SJCRH30 (cell line): ENCODE measurements around the gene SLC9A5. TPM values are rescaled to one million over a fixed set of nuclear protein-coding genes. Genes with fewer than 3 reads are reported as not detected.

ENCODE experiments used
- DNase-seq, 2 experiments: peaks; one replicate each; pipeline ENCODE4 v3.0.0-alpha.2; 2015 to 2020
- H3K27ac ChIP-seq: fragments of 250-450 bp; sonication (Bioruptor Pico); 2 replicates; pipeline ENCODE4 v1.5.1; 2020; ENCODE audit warnings: mild to moderate bottlenecking, moderate library complexity
- H3K27me3 ChIP-seq: fragments of 250-450 bp; sonication (Bioruptor Pico); 2 replicates; pipeline ENCODE4 v1.5.1; 2020; ENCODE audit warnings: mild to moderate bottlenecking, moderate library complexity
- H3K36me3 ChIP-seq: fragments of 250-450 bp; sonication (Bioruptor Pico); 2 replicates; pipeline ENCODE4 v1.5.1; 2020; ENCODE audit warnings: mild to moderate bottlenecking, moderate library complexity
- H3K4me1 ChIP-seq: fragments of 250-450 bp; sonication (Bioruptor Pico); 2 replicates; pipeline ENCODE4 v1.5.1; 2020; ENCODE audit warnings: mild to moderate bottlenecking, moderate library complexity
- H3K4me3 ChIP-seq: fragments of 250-450 bp; sonication (Bioruptor Pico); 2 replicates; pipeline ENCODE4 v1.5.1; 2020; ENCODE audit warnings: mild to moderate bottlenecking, moderate library complexity
- H3K9me3 ChIP-seq: fragments of 250-450 bp; sonication (Bioruptor Pico); replicated peaks from 2 replicates; pipeline ENCODE4 v1.5.1; 2020; ENCODE audit warnings: mild to moderate bottlenecking, moderate library complexity
- total RNA-seq: library from RNA; depleted of rRNA; stranded (reverse); fragments of >200 nt; shearing (Covaris generic); gene quantifications from 2 replicates; pipeline ENCODE4 v1.2.3, GENCODE V29; 2014; rRNA removed

Gene SLC9A5
- total RNA-seq, 1 experiment from 2014 or later = 1.4 TPM

DNA sequence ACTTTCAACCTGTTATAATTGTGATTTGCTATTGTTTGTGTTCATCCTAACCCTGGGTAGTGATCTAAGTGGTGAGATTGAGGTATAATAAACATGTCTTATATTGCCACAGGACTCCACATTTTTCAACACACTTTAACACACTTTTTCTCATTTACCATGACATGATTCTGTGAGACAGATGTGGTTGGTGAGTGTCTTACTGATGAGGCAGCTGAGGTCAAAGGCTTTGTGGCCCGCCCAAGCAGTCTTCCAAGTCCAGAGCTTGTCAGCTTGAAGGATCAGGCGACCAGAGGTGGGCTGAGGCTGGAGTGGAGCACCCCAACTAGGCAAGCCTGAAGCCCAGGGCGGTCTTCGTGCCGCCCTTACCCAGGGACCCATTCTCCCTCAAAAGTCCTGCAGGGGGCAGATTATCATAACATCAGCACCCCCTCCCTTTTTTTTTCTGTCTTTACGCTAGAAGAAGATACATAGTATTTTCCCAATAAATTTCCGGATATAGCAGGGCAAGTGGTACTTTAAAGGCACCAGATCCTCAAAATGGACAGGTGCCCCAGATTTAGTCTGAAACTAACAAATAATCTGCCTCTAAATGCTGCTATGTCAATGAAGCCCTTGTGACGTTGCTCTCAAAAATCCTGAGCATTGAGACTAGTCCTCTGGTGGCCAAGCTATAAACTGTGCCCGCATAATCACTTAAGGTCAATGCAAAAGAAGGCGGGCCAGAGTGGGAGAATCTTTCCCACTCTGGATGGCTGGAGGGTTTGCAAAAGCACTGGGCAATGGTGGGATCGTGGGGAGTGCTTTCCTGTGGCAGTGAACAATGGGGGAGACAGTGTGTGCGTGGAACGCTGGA is 56.7 kb downstream of the SLC9A5 start:
- no peaks in the 10 kb centered on the region for H3K36me3 ChIP-seq
- H3K4me3 ChIP-seq = no peak overlapping the region
- H3K9me3 ChIP-seq = no peaks in the 10 kb centered on the region; the same call in 1 of the 2 replicates
- no peak for DNase-seq
- no peak overlapping the region for H3K27ac ChIP-seq
- H3K4me1 ChIP-seq = peaks cover 12% of the 10 kb centered on the region
- H3K27me3 ChIP-seq = no peaks in the 10 kb centered on the region

DNA sequence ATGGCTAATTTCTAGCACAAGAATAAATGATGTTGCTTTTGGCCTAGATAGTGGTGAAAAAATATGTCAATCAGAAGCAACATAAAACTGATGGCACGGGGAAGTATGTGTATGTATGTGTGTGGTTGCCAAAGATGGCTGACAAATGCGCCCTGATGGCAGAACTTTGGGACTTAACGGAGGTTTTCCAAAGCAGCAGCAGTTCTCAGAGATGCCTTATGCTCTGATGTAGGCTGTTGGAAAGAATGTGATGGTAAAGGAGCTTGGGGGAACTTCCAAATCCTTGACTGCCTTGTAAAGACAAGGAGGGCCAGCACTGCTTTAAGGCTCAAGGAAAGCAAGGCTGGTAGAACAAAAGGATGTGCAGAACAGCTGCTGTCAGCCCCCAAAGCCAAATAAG is 61.8 kb downstream of the SLC9A5 start:
- H3K4me1 ChIP-seq = peaks cover 36% of the 10 kb centered on the region
- no peaks in the 10 kb centered on the region for H3K27me3 ChIP-seq
- no peaks in the 10 kb centered on the region for H3K36me3 ChIP-seq
- H3K27ac ChIP-seq = peak overlapping the region; percentile 81
- peak in 1 of 2 experiments; percentile 60 for DNase-seq
- H3K9me3 ChIP-seq = no peaks in the 10 kb centered on the region; the same call in 1 of the 2 replicates
- no peak overlapping the region for H3K4me3 ChIP-seq

GRCh38 chr16:67311607-67312488 is 63.1 kb downstream of the SLC9A5 start:
- H3K27me3 ChIP-seq = no peaks in the 10 kb centered on the region
- H3K9me3 ChIP-seq = no peaks in the 10 kb centered on the region
- peak overlapping the region; percentile 81 for H3K27ac ChIP-seq
- H3K36me3 ChIP-seq = no peaks in the 10 kb centered on the region
- DNase-seq = peak; percentile 93 to 96
- peaks cover 36% of the 10 kb centered on the region for H3K4me1 ChIP-seq
- no peak overlapping the region for H3K4me3 ChIP-seq

DNA sequence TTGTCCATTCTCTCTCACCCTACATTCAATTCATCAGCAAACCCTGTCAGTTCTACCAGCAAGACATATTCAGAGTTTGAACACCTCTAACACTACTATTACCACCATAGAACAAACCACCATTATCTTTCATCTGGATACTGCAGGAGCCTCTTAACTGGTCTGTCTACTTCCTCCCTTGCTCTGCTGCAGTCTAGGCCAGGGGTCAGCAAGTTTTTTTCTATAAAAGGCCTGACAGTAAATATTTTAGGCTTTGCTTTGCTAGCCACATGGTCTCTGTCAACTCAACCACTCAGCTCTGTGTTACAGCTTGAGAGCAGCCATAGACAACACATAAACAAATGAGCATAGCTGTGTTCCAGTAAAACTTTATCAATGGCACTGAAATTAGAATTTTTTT is 63.9 kb downstream of the SLC9A5 start:
- peak; percentile 27 to 73 for DNase-seq
- Histone ChIP-seq H3K27ac (peak overlapping the region; percentile 81), H3K9me3 (no peaks in the 10 kb centered on the region), H3K27me3 (no peaks in the 10 kb centered on the region), H3K36me3 (no peaks in the 10 kb centered on the region), H3K4me1 (peaks cover 36% of the 10 kb centered on the region), H3K4me3 (no peak overlapping the region)

DNA sequence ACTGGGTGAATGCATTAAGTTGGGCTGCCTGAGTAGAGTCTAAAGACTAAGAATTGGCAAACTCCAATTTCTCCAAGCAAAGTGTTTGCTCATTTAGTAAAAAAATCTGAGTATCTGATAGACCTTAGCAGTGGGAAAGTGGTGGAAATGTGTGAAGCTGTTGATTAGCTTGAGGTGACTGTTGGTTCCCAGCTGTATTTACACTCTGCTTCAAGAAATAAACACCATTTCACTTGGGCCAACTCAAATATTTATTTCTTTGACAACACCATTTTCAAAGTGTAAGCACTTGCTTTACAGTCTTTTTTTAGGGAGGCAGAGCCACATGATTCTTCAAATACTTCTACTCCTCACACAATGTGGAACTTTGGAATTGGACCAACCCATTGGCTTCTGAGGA is 69.1 kb downstream of the SLC9A5 start:
- H3K27me3 ChIP-seq = no peaks in the 10 kb centered on the region; the same call in 1 of the 2 replicates
- no peak overlapping the region for H3K27ac ChIP-seq
- H3K36me3 ChIP-seq = no peaks in the 10 kb centered on the region
- no peak overlapping the region for H3K4me3 ChIP-seq
- peaks cover 6% of the 10 kb centered on the region for H3K4me1 ChIP-seq
- H3K9me3 ChIP-seq = no peaks in the 10 kb centered on the region
- no peak for DNase-seq

Other genes with a start within 250 kb of the SLC9A5 start
- gene CBFB, start 219.8 kb upstream of the SLC9A5 start, total RNA-seq = 136 and 151 TPM in 2 replicates
- 39.5 and 45.2 TPM in 2 replicates for gene PHAF1, start 139.0 kb upstream of the SLC9A5 start, total RNA-seq
- gene B3GNT9, start 98.0 kb upstream of the SLC9A5 start, total RNA-seq = 13.1 and 14.6 TPM in 2 replicates
- gene TRADD, start 89.1 kb upstream of the SLC9A5 start, total RNA-seq = 4.8 and 6.1 TPM in 2 replicates
- 4.0 and 5.7 TPM in 2 replicates for gene FBXL8, start 89.0 kb upstream of the SLC9A5 start, total RNA-seq
- 2.8 and 4.9 TPM in 2 replicates for gene HSF4, start 84.2 kb upstream of the SLC9A5 start, total RNA-seq
- 13.3 and 14.1 TPM in 2 replicates for gene NOL3, start 78.4 kb upstream of the SLC9A5 start, total RNA-seq
- 20.5 and 23.8 TPM in 2 replicates for gene MATCAP1, start 65.0 kb upstream of the SLC9A5 start, total RNA-seq
- gene EXOC3L1, start 58.8 kb upstream of the SLC9A5 start, total RNA-seq = 1.5 and 2.0 TPM in 2 replicates
- gene E2F4, start 56.8 kb upstream of the SLC9A5 start, total RNA-seq = 134 and 141 TPM in 2 replicates
- 0.84 and 1.8 TPM in 2 replicates for gene ELMO3, start 49.8 kb upstream of the SLC9A5 start, total RNA-seq
- 32.1 and 33.0 TPM in 2 replicates for gene TMEM208, start 21.8 kb upstream of the SLC9A5 start, total RNA-seq
- 20.7 and 23.2 TPM in 2 replicates for gene FHOD1, start 1.5 kb upstream of the SLC9A5 start, total RNA-seq
- 0.33 TPM in 1 of 2 replicates, not detected in the other for gene PLEKHG4, start 30.6 kb downstream of the SLC9A5 start, total RNA-seq
- gene KCTD19, start 77.8 kb downstream of the SLC9A5 start, total RNA-seq = 0.04 TPM in 1 of 2 replicates, not detected in the other
- gene LRRC36, start 77.8 kb downstream of the SLC9A5 start, total RNA-seq = not detected in 2 replicates
- 34.6 and 38.3 TPM in 2 replicates for gene TPPP3, start 144.5 kb downstream of the SLC9A5 start, total RNA-seq
- gene ZDHHC1, start 167.5 kb downstream of the SLC9A5 start, total RNA-seq = 0.10 TPM in 1 of 2 replicates, not detected in the other
- 0.61 and 1.1 TPM in 2 replicates for gene HSD11B2, start 182.1 kb downstream of the SLC9A5 start, total RNA-seq
- 48.6 and 49.4 TPM in 2 replicates for gene ATP6V0D1, start 232.2 kb downstream of the SLC9A5 start, total RNA-seq
- gene AGRP, start 234.6 kb downstream of the SLC9A5 start, total RNA-seq = not detected in 2 replicates